A549 (cell line): ENCODE data around the gene GABRR3.

Source experiments
- CTCF ChIP-seq: fragments of >200 bp; sonication (Bioruptor Twin); formaldehyde crosslinking; IDR thresholded peaks from 3 replicates; pipeline ENCODE4 v1.5.1; 2016
- HOXA7 ChIP-seq: fragments of 250-450 bp; sonication (Bioruptor Pico); IDR thresholded peaks from 2 replicates; pipeline ENCODE4 v1.5.0; 2020; ENCODE audit warnings: mild to moderate bottlenecking, moderate library complexity
- KDM1A ChIP-seq: fragments of 200-600 bp; sonication (generic); IDR thresholded peaks from 2 replicates; pipeline ENCODE4 v1.6.1; 2016; ENCODE audit warnings: low read depth, mild to moderate bottlenecking
- USF2 ChIP-seq: fragments of 450-650 bp; IDR thresholded peaks from 2 replicates; pipeline ENCODE4 v1.6.1; 2014; ENCODE audit warnings: antibody characterized with exemption

- TF ChIP-seq CTCF = no peak
- no peak for TF ChIP-seq KDM1A
- no peak for TF ChIP-seq HOXA7 (CRISPR knock-in tag)
- TF ChIP-seq USF2 = no peak
Observed at GRCh38 chr3:98035208-98035607, at the start of gene GABRR3.
